Endothelial cell of umbilical vein (primary cell): ENCODE results near the gene PRKAR1A. TPM values are rescaled to one million over a fixed set of nuclear protein-coding genes. Genes with fewer than 3 reads are reported as not detected.

ENCODE experiments used
- BruUV-seq: library from RNA; stranded (reverse); fragments of 400-500 nt; replicated peaks from 2 replicates; lab custom pipeline; 2021; lab: Mats Ljungman, UMichigan
- CTCF ChIA-PET: fragments of 300-600, 350-600 bp; sonication (Branson Sonifier 250); formaldehyde crosslinking; loops from one replicate; lab custom pipeline; 2021; ENCODE audit warnings: antibody characterized with exemption, inconsistent platforms; lab: Charles Lee
- POLR2A ChIA-PET: fragments of 300-600, 350-600 bp; sonication (Branson Sonifier 250); formaldehyde crosslinking; loops from one replicate; lab custom pipeline; 2021; ENCODE audit warnings: antibody characterized with exemption, inconsistent platforms; lab: Charles Lee
- DNase-seq: peaks from one replicate; pipeline ENCODE4 v3.0.0-alpha.2; 2011; ENCODE audit warnings: low read depth, low spot score
- FAIRE-seq: peaks from 2 replicates; lab custom pipeline; 2011; peaks lifted over from hg19 to GRCh38; lab: Jason Lieb, UNC
- H2AFZ ChIP-seq: 2 replicates; pipeline ENCODE4 v1.6.0; 2012; ENCODE audit warnings: low read depth, low read length, control low read depth, inconsistent platforms
- H3K27ac ChIP-seq: 2 replicates; pipeline ENCODE4 v1.5.1; 2011; ENCODE audit warnings: low read depth, mild to moderate bottlenecking, control low read depth, low read length, moderate library complexity; ENCODE audit not compliant: insufficient read depth
- H3K27me3 ChIP-seq, 2 experiments: 2 replicates each; pipeline versions ENCODE4 v1.6.0 to v1.6.1; 2011; ENCODE audit warnings: low read length in 2 of 2, mixed read lengths in 1 of 2; ENCODE audit not compliant: control insufficient read depth in 2 of 2, insufficient read depth in 2 of 2
- H3K36me3 ChIP-seq, 2 experiments: 2 replicates in 1 of 2; 3 replicates in 1 of 2; pipeline ENCODE4 v1.5.1; 2011; ENCODE audit warnings: low read length in 2 of 2, mild to moderate bottlenecking in 1 of 2, moderate library complexity in 1 of 2; ENCODE audit not compliant: control insufficient read depth in 2 of 2, insufficient read depth in 2 of 2; ENCODE audit errors: extremely low read depth in 1 of 2
- H3K4me1 ChIP-seq: 3 replicates; pipeline ENCODE4 v1.5.1; 2011; ENCODE audit warnings: mild to moderate bottlenecking, low read length; ENCODE audit not compliant: control insufficient read depth, insufficient read depth; ENCODE audit errors: extremely low read depth
- H3K4me2 ChIP-seq: 2 replicates; pipeline ENCODE4 v1.6.1; 2011; ENCODE audit warnings: low read length, control low read depth, mixed read lengths; ENCODE audit not compliant: insufficient read depth
- H3K4me3 ChIP-seq, 3 experiments: fragments of 200-600 bp in 1 of 3; sonication (generic), shearing (Covaris generic) in 1 of 3; replicated peaks in 1 of 3; 2 replicates each; pipeline ENCODE4 v1.5.1; 2011 to 2016; ENCODE audit warnings: control low read depth in 3 of 3, low read length in 3 of 3, mild to moderate bottlenecking in 2 of 3, inconsistent platforms in 1 of 3, low read depth in 1 of 3, moderate library complexity in 1 of 3; ENCODE audit not compliant: insufficient read depth in 1 of 3
- H3K79me2 ChIP-seq: 2 replicates; pipeline ENCODE4 v1.6.0; 2012; ENCODE audit warnings: low read length, inconsistent platforms; ENCODE audit not compliant: control insufficient read depth, insufficient read depth
- H3K9ac ChIP-seq: replicated peaks from 2 replicates; pipeline ENCODE3; 2011; ENCODE audit warnings: low read length, control low read depth; ENCODE audit not compliant: insufficient read depth; ENCODE audit errors: extremely low read depth
- H3K9me1 ChIP-seq: replicated peaks from 3 replicates; pipeline ENCODE4 v1.6.0; 2011; ENCODE audit warnings: mild to moderate bottlenecking, low read length; ENCODE audit not compliant: control insufficient read depth, insufficient read depth; ENCODE audit errors: extremely low read depth
- H3K9me3 ChIP-seq: replicated peaks from 2 replicates; pipeline ENCODE4 v1.5.1; 2012; ENCODE audit warnings: low read length, inconsistent platforms; ENCODE audit not compliant: control insufficient read depth, insufficient read depth
- H4K20me1 ChIP-seq: replicated peaks from 2 replicates; pipeline ENCODE3; 2011; ENCODE audit warnings: mild to moderate bottlenecking, low read length; ENCODE audit not compliant: control insufficient read depth, insufficient read depth; ENCODE audit errors: extremely low read depth
- CTCF ChIP-seq, 2 donors: IDR thresholded peaks; 1 replicate in 1 of 2; 2 replicates in 1 of 2; pipeline ENCODE4 v1.5.1; 2011; ENCODE audit warnings: low read length in 2 of 2, mild to moderate bottlenecking in 2 of 2, moderate library complexity in 2 of 2, control low read depth in 1 of 2, inconsistent platforms in 1 of 2, low read depth in 1 of 2; ENCODE audit not compliant: insufficient read depth in 1 of 2; ENCODE audit errors: extremely low read depth in 1 of 2
- EZH2 ChIP-seq: IDR thresholded peaks from 2 replicates; pipeline ENCODE4 v1.6.1; 2012; ENCODE audit warnings: borderline replicate concordance, low read depth, mild to moderate bottlenecking, moderate library complexity, low read length, inconsistent platforms; ENCODE audit not compliant: severe bottlenecking
- FOS ChIP-seq: IDR thresholded peaks from 2 replicates; pipeline ENCODE4 v1.6.1; 2011; ENCODE audit warnings: mild to moderate bottlenecking, low read length, moderate library complexity, borderline replicate concordance; ENCODE audit not compliant: insufficient read depth
- GATA2 ChIP-seq: IDR thresholded peaks from 2 replicates; pipeline ENCODE4 v1.7.0; 2011; ENCODE audit warnings: low read depth, mild to moderate bottlenecking, moderate library complexity, mixed read lengths, low read length; ENCODE audit not compliant: insufficient read length, insufficient read depth
- MYC ChIP-seq: IDR thresholded peaks from one replicate; pipeline ENCODE4 v1.6.1; 2011; ENCODE audit warnings: mild to moderate bottlenecking, low read depth, low read length
- POLR2A ChIP-seq: IDR thresholded peaks from 2 replicates; pipeline ENCODE4 v1.6.1; 2012; ENCODE audit warnings: low read depth, mild to moderate bottlenecking, control low read depth, low read length
- POLR2AphosphoS5 ChIP-seq: IDR thresholded peaks from 2 replicates; pipeline ENCODE4 v1.6.1; 2012; ENCODE audit warnings: low read depth, mild to moderate bottlenecking, control low read depth, low read length, moderate library complexity; ENCODE audit not compliant: insufficient read depth
- dilution Hi-C: fragments of 300-500 bp; cut with MboI; formaldehyde crosslinking; loops from one replicate; pipeline ENCODE4 v1.15.0; 2019; ENCODE audit warnings: low sequenced_read_pairs; ENCODE audit not compliant: extremely low pct_ligation_motif_present
- intact Hi-C: fragments of 100-400 bp; cut with micrococcal nuclease; formaldehyde crosslinking; loops from one replicate; pipeline ENCODE4 v1.10.0; 2022
- polyA plus RNA-seq, 4 experiments: library from polyadenylated mRNA; depleted of rRNA in 3 of 4; stranded (reverse) in 3 of 4; unstranded in 1 of 4; fragments of >200 nt; gene quantifications; 2 replicates each; pipeline versions ENCODE4 v1.2.1 to v1.2.3, GENCODE V29; 2011 to 2012; ENCODE audit warnings: missing spikeins in 1 of 4
- total RNA-seq: library from RNA; stranded (reverse); gene quantifications from 2 replicates; pipeline ENCODE4 v1.2.3, GENCODE V29; 2021

The PRKAR1A gene
- total and polyA plus RNA-seq, 2 donors (not counting 3 experiments of a cell fraction or from before 2014, with no cell fraction given) = 92.0 to 257 TPM

GRCh38 chr17:68534695-68535088 lies 22.5 kb downstream of the PRKAR1A start:
- no peaks in the 10 kb centered on the region for H4K20me1 ChIP-seq
- H3K79me2 ChIP-seq = no peaks in the 10 kb centered on the region
- H3K9ac ChIP-seq = no peak overlapping the region
- no peak overlapping the region for H3K27ac ChIP-seq
- no peaks in the 10 kb centered on the region for H3K4me1 ChIP-seq
- DNase-seq = no peak
- no peaks in the 10 kb centered on the region for H3K9me3 ChIP-seq
- no peaks in the 10 kb centered on the region for H3K27me3 ChIP-seq
- TF ChIP-seq MYC = no peak
- no peak for TF ChIP-seq FOS
- no peak for TF ChIP-seq EZH2
- no peak for TF ChIP-seq POLR2AphosphoS5
- no peak for TF ChIP-seq CTCF (IDR thresholded peaks at IDR 0.05; ENCODE audit: extremely low read depth in 1 of 2, insufficient read depth in 1 of 2, low read depth in 1 of 2, low read length in 2 of 2)
- TF ChIP-seq GATA2 = no peak
- TF ChIP-seq POLR2A = no peak
- dilution Hi-C loops = no loop called here
- POLR2A ChIA-PET = no interaction called here
- intact Hi-C loops = loop anchor here (1.0 to 5.0 kb wide), 3 partner anchors 78 to 712 kb away; no protein-coding TSS in a partner anchor
- peaks cover 15 to 34% of the 10 kb centered on the region in 2 experiments for H3K36me3 ChIP-seq
- H3K4me3 ChIP-seq = no peak overlapping the region
- no peak for FAIRE-seq
- H3K9me1 ChIP-seq = no peaks in the 10 kb centered on the region
- no TSS peak for BruUV-seq
- H2AFZ ChIP-seq = no peak overlapping the region
- CTCF ChIA-PET = interaction anchor here (0.9 to 1.8 kb wide), 14 partner anchors 18 to 713 kb away, joined by 3 to 40 read pairs (median 4); no protein-coding TSS in a partner anchor
- H3K4me2 ChIP-seq = no peak overlapping the region
